Stimulated activated CD4-positive, alpha-beta T cell treated with anti-CD3 and anti-CD28 coated beads, Interleukin-12 subunit alpha, Interleukin-12 subunit beta, amount 100 ng/mL, for 4 hours (primary cell): ENCODE results near the gene KRTAP10-5.
"Not testable (repeated sequence)": the region's sequence is repeated elsewhere in the genome, so short reads cannot be mapped to it uniquely, and the experiment has no call there.

Experiments
- DNase-seq: peaks from one replicate; pipeline ENCODE4 v3.0.0-alpha.2; 2020

Gene KRTAP10-5, protein sequence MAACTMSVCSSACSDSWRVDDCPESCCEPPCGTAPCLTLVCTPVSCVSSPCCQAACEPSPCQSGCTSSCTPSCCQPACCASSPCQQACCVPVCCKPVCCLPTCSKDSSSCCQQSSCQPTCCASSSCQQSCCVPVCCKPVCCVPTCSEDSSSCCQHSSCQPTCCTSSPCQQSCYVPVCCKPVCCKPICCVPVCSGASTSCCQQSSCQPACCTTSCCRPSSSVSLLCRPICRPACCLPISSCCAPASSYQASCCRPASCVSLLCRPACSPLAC

GRCh38 chr21:44580231-44580821, at the start of gene KRTAP10-5:
Gene KRTAP10-5 (minus strand): TSS chr21:44580604. CDS start chr21:44580578, 26 bp downstream.
- DNase-seq = not testable (repeated sequence)

DNA sequence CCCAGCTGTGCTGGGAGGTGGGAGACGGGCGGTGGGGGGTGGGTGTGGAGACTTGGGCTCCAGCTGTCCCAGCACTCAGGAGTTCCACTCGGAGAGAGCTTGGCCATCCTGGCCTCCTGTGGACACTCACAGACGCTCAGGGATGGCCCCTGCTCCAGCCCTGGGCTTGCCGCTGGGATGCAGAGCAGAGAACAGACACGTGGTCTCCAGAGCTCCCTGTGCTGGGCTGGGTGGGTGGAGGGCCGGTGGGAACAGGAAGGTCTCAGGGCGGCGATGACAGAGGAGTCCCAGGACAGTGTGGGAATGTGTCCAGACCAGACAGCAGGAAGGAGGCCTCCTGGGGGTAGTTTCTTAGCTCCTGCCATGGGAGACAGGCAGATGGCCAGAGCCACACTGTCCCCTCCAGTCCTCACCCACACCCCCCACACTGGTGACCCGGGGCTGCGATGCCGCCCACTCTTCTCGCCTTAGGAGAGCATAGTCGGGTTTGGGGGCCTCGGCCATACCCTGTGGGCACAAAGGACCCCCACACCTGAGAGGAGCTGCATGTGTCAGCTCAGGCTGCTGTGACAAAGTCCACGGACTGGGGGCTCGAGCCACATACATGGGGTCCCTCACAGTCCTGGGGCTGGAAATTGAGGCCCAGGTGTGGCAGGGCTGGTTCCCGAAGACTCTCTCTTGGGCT, 48.4 kb upstream of the KRTAP10-5 start:
- no peak for DNase-seq

- not testable (repeated sequence) for DNase-seq
Measured at GRCh38 chr21:44627831-44628233, 47.4 kb upstream of the KRTAP10-5 start.

GRCh38 chr21:44627181-44627822, 46.9 kb upstream of the KRTAP10-5 start:
- not testable (repeated sequence) for DNase-seq

DNA sequence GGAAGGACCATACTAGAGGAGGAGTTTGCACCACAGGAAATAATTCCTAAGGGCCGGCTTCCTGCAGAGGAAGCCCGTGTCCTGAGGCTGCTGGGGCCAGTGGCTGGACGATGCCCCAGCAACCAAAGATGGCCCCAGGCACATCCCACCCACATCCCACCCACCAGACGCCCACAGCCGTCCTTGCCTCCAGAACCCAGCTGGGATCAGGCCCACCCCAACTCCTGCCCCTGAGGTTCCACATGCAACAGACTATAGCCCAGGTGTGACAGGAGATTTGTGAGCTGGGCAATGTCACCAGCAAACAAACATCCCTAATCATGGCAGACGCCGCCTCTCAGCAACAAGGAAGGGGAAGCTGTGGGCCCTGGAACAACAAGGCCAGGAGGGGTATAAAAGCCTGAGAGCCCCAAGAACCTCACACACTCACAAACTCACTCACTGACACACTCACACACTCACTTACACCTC, 46.3 kb upstream of the KRTAP10-5 start, which contains the start of gene KRTAP10-9:
Gene KRTAP10-9 (plus strand): TSS at position 421 of the 471 bp plus-strand sequence. CDS start 79 bp downstream, outside the sequence.
- DNase-seq = no peak

GRCh38 chr21:44626262-44626661, 45.9 kb upstream of the KRTAP10-5 start:
- DNase-seq = no peak

GRCh38 chr21:44625756-44626155, 45.4 kb upstream of the KRTAP10-5 start:
- DNase-seq = no peak

DNA sequence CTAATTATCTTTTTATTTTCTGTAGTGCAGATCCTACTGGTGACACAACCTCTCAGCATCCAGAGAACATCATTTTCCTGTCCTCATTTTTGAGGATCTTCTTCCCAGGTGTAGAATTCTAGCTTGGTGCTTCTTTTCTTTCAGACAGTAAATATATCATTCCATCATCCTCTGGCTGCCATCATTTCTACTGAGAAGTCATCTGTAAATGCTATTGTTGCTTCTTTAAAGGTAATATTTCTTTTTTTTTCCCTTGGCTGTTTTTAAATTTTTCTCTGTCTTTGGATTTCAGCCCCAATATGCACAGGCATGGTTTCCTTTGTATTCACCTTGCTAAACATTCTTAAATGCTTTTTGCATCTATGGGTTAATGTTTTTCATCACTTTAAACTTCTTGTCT, 43.2 kb upstream of the KRTAP10-5 start:
- DNase-seq = no peak

DNA sequence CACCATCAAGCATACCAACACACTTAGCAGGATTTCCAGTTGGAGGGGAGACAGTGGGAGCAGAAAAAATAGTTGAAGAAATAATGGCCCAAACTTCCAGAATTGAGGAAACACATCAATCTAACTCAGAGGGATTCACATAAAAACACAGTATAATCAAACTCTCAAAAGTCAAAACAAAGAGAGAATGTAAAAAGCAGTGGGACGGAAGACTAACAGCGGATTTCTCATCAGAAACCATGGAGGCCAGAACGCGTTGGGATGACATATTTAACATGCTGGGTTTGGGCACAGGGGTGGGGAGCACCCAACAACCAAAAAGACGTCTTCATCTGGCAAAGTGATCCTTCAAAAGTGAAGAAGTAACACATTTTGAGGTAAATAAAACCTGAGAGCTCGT, 39.5 kb upstream of the KRTAP10-5 start:
- no peak for DNase-seq

DNA sequence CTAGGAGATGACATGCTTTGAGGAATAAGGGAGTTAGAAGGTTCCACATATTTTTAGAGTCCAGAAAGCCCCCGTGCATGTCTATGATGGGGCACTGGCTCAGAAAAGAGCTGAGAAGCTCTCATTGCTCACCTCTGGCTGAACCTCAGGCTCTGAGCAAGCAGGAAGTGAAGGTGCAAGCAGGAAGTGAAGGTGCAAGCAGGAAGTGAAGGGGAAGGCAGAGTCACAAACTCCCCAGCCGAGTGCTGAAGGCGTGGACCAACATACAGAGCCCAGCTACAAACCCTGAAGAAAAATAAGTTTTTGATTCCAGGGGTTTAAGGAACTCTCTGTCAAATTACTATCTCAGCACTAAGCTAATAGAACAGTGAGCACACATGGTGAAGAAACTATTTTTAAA, 38.5 kb upstream of the KRTAP10-5 start:
- DNase-seq = peak; percentile 37

DNA sequence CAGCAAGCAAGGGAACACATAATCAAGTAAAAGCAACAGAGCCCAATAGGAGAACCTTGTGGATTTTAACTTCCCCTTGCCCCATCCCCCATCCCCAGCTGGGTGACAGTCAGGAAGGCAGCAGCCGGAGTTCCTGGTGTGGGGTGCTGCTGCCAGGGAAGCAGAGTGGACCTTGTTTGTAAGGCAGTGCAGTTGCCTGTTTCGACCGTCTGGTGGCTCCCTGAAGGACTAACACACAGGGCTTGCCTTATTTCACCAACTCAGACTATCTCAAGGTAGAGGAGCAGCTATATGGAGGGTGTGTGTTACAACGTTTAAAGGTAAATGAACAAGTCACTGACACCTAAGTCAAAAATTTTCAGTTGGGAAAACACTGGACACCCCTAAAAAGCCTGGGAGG, 38.1 kb upstream of the KRTAP10-5 start:
- DNase-seq = no peak

- DNase-seq = no peak
Measured at GRCh38 chr21:44617071-44617501, 36.7 kb upstream of the KRTAP10-5 start.

DNA sequence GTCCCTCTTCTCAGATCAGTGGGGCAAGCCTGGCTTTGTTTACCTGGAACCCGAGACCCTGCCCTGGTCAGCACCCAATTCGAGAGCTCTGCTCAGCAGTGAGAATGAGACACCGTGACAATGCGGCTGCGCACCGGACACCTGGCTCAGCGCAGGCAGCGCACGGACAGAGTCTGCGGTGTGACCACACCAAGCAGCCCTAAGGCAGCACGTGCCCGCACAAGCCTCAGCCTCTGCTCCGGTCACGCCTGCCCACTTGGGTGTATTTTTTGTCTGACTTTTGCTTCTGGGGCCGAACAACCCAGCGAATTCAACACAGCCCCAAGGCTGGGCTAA, 36.2 kb upstream of the KRTAP10-5 start:
- DNase-seq = no peak

DNA sequence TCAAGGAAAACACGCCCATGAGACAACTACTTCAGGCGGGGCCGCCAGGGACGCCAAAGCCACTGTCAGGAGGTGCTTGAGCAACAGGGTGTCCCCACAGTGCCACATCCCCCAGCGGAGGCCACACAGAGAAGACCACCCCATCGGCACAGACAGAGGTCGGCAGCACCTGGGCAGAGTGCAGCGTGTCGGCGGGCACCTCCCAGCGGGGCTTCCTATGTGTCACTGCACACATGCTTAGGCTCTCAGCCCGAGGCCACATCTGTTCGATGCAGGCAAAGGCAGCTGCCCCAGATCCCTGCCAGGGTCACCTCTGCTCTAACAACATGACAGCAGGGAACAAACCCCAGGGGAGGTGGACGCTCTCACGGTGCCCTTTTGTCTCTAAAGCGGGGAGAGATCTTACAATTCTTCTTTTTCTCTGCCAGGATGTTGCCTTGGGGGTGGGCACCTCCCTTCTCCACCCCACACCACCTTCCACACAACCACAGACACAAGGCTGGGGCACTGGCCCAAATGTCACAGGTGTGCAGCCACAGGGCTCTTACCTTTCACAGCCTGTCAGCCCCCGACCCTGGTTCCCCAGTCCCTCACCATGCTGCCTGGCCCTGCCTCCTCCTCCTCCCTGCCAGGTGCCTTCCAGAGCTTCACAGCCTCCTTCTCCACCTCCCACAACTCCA, 35.6 kb upstream of the KRTAP10-5 start:
- DNase-seq = no peak

- no peak for DNase-seq
Measured at GRCh38 chr21:44615466-44615865, 35.1 kb upstream of the KRTAP10-5 start.

- DNase-seq = no peak
Measured at GRCh38 chr21:44614961-44615391, 34.6 kb upstream of the KRTAP10-5 start.

DNA sequence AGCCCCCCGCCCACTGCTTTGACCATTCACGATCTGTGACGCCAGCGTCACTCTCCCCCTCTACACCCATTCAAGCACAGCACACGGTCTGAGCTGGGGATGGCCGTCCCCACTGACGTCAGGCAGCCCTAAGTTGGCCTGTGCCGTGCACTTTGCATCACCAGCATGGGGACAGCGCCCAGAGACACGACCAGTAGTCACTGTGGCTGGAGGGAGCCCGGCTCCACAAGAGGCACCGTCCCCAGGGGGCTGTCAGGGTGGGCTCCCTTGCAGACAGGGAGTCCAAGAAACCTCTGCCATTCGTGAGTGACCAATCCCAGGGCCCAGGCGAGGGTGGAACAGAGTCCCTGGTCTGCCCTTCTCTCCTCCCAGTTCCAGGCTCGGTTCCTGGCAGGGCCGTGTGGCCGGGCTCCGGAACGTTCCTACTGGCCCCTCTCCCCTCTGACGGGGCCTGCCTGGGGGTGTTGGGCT, 33.8 kb upstream of the KRTAP10-5 start:
- DNase-seq = no peak

GRCh38 chr21:44613386-44614155, 33.2 kb upstream of the KRTAP10-5 start:
- DNase-seq = no peak

DNA sequence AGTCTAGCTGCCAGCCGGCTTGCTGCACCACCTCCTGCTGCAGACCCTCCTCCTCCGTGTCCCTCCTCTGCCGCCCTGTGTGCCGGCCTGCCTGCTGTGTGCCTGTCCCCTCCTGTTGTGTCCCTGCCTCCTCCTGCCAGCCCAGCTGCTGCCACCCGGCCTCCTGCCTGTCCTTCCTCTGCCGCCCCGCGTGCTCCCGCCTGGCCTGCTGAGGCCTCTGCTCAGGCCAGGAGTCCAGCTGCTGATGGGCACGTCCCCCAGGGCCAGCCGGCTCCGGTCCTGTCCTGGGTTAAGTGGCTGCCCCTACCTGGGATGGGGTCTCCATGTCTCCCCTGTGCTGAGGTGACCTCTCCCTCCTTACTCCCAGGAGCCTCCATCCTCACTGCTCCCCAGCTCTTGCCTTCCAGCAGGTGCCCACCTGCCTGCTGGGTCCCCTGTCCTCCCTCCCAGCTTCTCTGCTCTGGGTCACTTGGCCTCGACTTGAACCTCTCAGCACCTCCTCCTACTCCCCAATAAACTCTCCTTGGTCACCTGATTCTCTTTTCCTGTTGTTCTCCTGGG, 32.3 kb upstream of the KRTAP10-5 start:
- DNase-seq = no peak

- DNase-seq = no peak
Measured at GRCh38 chr21:44612029-44612486, 31.7 kb upstream of the KRTAP10-5 start, which contains the start of gene KRTAP10-8. Gene KRTAP10-8 (plus strand): TSS chr21:44612079. CDS start chr21:44612101, 22 bp downstream.

- no peak for DNase-seq
Measured at GRCh38 chr21:44611551-44611950, 31.1 kb upstream of the KRTAP10-5 start.
